ENCODE data around the gene METTL24.

Gene METTL24

DNA sequence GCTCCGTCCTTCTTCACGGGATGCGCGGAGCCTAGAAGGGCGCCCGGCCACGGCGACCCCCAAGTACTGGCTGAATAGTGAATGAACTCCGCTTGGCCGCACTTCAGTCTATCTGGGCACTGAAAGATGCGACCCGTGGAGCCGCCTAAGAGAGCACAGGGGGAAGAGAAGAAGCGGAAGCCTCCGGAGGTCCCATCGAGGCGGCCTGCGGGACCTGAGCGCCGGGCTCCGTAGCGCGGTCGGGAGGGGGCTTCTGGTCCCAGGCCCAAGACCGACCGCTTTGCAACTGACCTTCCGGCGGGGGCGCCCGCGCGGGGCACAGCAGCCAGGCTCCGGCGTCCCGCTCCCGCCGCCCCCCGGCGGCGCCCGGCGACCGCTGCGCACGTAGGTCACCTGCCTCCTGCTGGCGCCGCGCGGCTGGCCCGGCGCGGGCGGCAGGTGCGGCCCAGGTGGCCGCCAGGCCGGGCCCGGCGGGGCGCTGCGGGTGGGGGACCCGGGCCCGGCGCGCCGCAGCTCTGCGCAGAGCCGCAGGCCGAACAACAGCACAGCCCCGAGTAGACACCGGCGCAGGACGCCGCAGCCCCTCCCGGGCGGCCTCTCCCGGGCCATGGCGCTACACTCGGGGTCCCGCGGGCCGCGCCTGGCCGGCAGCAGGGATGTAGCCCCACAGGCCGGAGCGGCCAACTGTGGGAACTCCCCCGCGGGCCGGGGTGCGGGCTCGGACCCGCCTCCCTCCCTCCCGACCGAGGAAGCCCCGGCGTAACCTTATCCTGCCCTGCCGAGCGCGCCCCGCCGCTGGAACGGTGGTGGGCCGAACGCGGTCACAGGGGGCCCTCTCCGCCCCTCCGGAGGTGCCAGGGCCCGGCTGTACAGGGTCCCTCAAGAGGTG, at the start of gene METTL24:
TSS of gene METTL24 (minus strand) at position 686 of the 889 bp plus-strand sequence. CDS start at position 609, 77 bp downstream.
- Mint-ChIP-seq H3K9me3 (peaks cover 10% of the 10 kb centered on the region), H3K4me1 (peaks cover 68% of the 10 kb centered on the region), H3K36me3 (ENCODE audit: low read depth) (no peaks in the 10 kb centered on the region), H3K4me3 (peak within 1 kb of the TSS; percentile 80 to 95 (median 92)), H3K27me3 (ENCODE audit: low read depth) (peaks cover 3% of the 10 kb centered on the region), H3K27ac (peak within 1 kb of the TSS; percentile 95 to 99 (median 96))
- no peak for TF ChIP-seq CTCF (IDR thresholded peaks at IDR 0.05; ENCODE audit: unreplicated experiment in 3 of 3)

DNA sequence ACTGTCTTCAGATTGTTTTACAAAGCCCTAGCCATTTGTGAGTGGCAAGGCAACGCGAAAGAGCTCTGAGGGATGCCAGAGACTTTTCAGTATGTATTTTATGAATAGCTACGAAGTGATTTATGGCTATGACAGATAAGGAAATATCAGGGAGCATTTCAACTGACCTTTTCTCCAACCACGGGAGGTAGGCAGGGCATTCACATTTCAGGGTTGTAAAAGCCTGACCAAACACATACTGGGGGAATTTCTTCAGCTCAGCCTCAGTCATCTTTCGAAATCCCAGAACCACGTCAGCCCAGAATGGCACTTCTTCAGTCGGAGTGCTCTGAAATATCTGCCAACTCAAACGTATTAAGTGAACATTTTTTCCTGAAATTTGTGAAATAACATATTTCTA, 46.5 kb upstream of the METTL24 start:
- H3K4me1 Mint-ChIP-seq = no peaks in the 10 kb centered on the region
- no peak overlapping the region for H3K27ac Mint-ChIP-seq
- H3K27me3 Mint-ChIP-seq (ENCODE audit: low read depth) = no peaks in the 10 kb centered on the region
- H3K4me3 Mint-ChIP-seq = no peak overlapping the region
- no peaks in the 10 kb centered on the region for H3K9me3 Mint-ChIP-seq
- no peak for TF ChIP-seq CTCF (IDR thresholded peaks at IDR 0.05; ENCODE audit: unreplicated experiment in 3 of 3)
- no peaks in the 10 kb centered on the region for H3K36me3 Mint-ChIP-seq (ENCODE audit: low read depth)

DNA sequence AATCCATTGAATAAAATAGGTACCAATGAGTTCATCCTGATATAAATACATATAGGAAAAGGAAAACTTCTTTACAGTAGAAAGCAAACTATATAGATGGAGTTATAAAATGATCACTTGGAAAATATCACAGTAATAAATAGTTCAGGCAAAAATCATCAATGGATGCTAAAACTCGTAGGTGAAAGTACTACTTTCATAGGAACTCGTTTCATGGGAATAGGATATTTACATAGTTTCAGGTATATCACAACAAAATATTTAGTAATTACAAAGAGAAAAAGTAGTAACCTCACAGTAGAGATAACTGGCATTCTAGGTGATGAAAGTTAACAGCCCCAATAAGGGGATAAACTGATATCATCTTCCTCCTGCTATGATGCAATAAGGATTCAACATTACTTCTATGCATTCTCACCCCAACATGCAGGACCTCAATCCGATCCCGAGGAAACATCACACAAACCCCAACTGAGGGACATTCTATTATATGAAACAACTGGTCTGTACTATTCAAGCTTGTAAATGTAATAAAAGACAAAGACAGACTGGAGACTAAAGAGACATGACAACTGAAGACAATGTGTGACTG, 43.5 kb upstream of the METTL24 start:
- TF ChIP-seq CTCF (IDR thresholded peaks at IDR 0.05; ENCODE audit: unreplicated experiment in 3 of 3) = no peak
- H3K9me3 Mint-ChIP-seq = no peaks in the 10 kb centered on the region
- no peaks in the 10 kb centered on the region for H3K36me3 Mint-ChIP-seq (ENCODE audit: low read depth)
- H3K27me3 Mint-ChIP-seq (ENCODE audit: low read depth) = no peaks in the 10 kb centered on the region
- no peak overlapping the region for H3K4me3 Mint-ChIP-seq
- no peak overlapping the region for H3K27ac Mint-ChIP-seq
- H3K4me1 Mint-ChIP-seq = peaks cover 11% of the 10 kb centered on the region

GRCh38 chr6:110400208-110400607, 42.1 kb upstream of the METTL24 start:
- Mint-ChIP-seq H3K4me3 (no peak overlapping the region), H3K27ac (no peak overlapping the region), H3K27me3 (ENCODE audit: low read depth) (no peaks in the 10 kb centered on the region), H3K4me1 (peaks cover 18% of the 10 kb centered on the region), H3K36me3 (ENCODE audit: low read depth) (no peaks in the 10 kb centered on the region), H3K9me3 (no peaks in the 10 kb centered on the region)
- TF ChIP-seq CTCF (IDR thresholded peaks at IDR 0.05; ENCODE audit: unreplicated experiment in 3 of 3) = no peak

- peak overlapping the region; percentile 6 to 65 (median 43) for H3K27ac Mint-ChIP-seq
- no peaks in the 10 kb centered on the region for H3K27me3 Mint-ChIP-seq (ENCODE audit: low read depth)
- H3K4me3 Mint-ChIP-seq = no peak overlapping the region
- H3K9me3 Mint-ChIP-seq = no peaks in the 10 kb centered on the region
- no peak for TF ChIP-seq CTCF (IDR thresholded peaks at IDR 0.05; ENCODE audit: unreplicated experiment in 3 of 3)
- H3K4me1 Mint-ChIP-seq = peaks cover 20% of the 10 kb centered on the region
- H3K36me3 Mint-ChIP-seq (ENCODE audit: low read depth) = no peaks in the 10 kb centered on the region
Observed at GRCh38 chr6:110399219-110400071, 41.3 kb upstream of the METTL24 start.

Measured in nephron (organoid).